Subcutaneous abdominal adipose tissue (tissue), 5 donors: ENCODE results near the gene MIB1.

Source experiments
- H3K27ac ChIP-seq: one replicate; pipeline ENCODE4 v1.7.0; 2013; ENCODE audit warnings: low read depth, mild to moderate bottlenecking, inconsistent platforms, low read length, moderate library complexity
- H3K27me3 ChIP-seq, 5 donors: one replicate each; pipeline ENCODE4 v1.7.0; 2013; ENCODE audit warnings: low read length in 5 of 5, inconsistent platforms in 1 of 5; ENCODE audit not compliant: control insufficient read depth in 5 of 5, insufficient read depth in 4 of 5
- H3K36me3 ChIP-seq, 5 donors: one replicate each; pipeline ENCODE4 v1.7.0; 2013; ENCODE audit warnings: low read length in 5 of 5; ENCODE audit not compliant: control insufficient read depth in 5 of 5, insufficient read depth in 5 of 5
- H3K4me1 ChIP-seq, 5 donors: one replicate each; pipeline ENCODE4 v1.7.0; 2013; ENCODE audit warnings: low read length in 5 of 5, mild to moderate bottlenecking in 3 of 5, moderate library complexity in 1 of 5; ENCODE audit not compliant: control insufficient read depth in 5 of 5, insufficient read depth in 5 of 5
- H3K4me3 ChIP-seq, 5 donors: one replicate each; pipeline ENCODE4 v1.7.0; 2013; ENCODE audit warnings: low read length in 5 of 5, low read depth in 1 of 5
- H3K9ac ChIP-seq, 5 donors: one replicate each; pipeline ENCODE4 v1.7.0; 2013; ENCODE audit warnings: low read length in 5 of 5, mild to moderate bottlenecking in 4 of 5, moderate library complexity in 3 of 5
- H3K9me3 ChIP-seq, 5 donors: one replicate each; pipeline ENCODE4 v1.7.0; 2013; ENCODE audit warnings: low read length in 5 of 5; ENCODE audit not compliant: control insufficient read depth in 5 of 5
- donor health status: healthy.
- donor health status: healthy.
- donor health status: healthy.
- donor health status: healthy.
- donor health status: healthy.

Gene MIB1

DNA sequence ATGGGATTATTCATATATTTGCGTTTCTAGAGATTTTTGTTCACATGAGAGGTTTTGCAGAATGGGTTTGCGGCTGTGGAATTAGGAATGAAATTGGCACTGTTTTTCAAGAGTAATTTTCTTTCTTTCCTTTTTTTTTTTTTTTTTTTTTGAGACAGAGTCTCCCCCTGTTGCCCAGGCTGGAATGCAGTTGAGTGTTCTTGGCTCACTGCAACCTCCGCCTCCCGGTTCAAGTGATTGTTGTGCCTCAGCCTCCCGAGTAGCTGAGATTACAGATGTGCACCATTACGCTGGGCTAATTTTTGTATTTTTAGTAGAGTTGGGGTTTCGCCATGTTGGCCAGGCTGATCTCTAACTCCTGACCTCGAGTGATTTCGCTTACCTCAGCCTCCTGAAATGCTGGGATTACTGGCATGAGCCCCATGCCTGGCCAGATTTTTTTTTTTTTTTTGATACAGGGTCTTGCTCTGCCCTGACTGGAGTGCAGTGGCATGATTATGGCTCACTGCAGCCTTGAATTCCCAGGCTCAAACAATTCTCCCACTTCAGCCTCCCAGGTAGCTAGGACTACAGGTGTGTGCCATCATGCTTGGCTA, 65.3 kb downstream of the MIB1 start:
- no peaks in the 10 kb centered on the region for H3K27me3 ChIP-seq
- H3K36me3 ChIP-seq = peaks cover 8 to 32% (median 14%) of the 10 kb centered on the region in 5 donors
- no peak overlapping the region for H3K27ac ChIP-seq
- no peak overlapping the region for H3K4me3 ChIP-seq
- H3K9me3 ChIP-seq = peaks cover 0 to 4% (median 2%) of the 10 kb centered on the region in 5 donors
- no peaks in the 10 kb centered on the region for H3K4me1 ChIP-seq
- no peak overlapping the region for H3K9ac ChIP-seq

GRCh38 chr18:21808185-21808584, 67.6 kb downstream of the MIB1 start:
- Histone ChIP-seq H3K4me1 (no peaks in the 10 kb centered on the region), H3K27me3 (no peaks in the 10 kb centered on the region), H3K36me3 (peaks cover 8 to 27% (median 14%) of the 10 kb centered on the region in 5 donors), H3K27ac (no peak overlapping the region), H3K4me3 (no peak overlapping the region), H3K9me3 (peaks cover 0 to 4% (median 2%) of the 10 kb centered on the region in 5 donors), H3K9ac (no peak overlapping the region)

GRCh38 chr18:21809725-21810124, 69.1 kb downstream of the MIB1 start:
- no peak overlapping the region for H3K4me3 ChIP-seq
- no peaks in the 10 kb centered on the region for H3K27me3 ChIP-seq
- no peaks in the 10 kb centered on the region for H3K4me1 ChIP-seq
- peaks cover 8 to 26% (median 12%) of the 10 kb centered on the region in 5 donors for H3K36me3 ChIP-seq
- H3K27ac ChIP-seq = no peak overlapping the region
- H3K9ac ChIP-seq = no peak overlapping the region
- peaks cover 0 to 4% (median 2%) of the 10 kb centered on the region in 5 donors for H3K9me3 ChIP-seq

GRCh38 chr18:21815101-21815500, 74.5 kb downstream of the MIB1 start:
- Histone ChIP-seq H3K9me3 (peaks cover 0 to 2% (median 0%) of the 10 kb centered on the region in 5 donors), H3K36me3 (peaks cover 6 to 40% (median 16%) of the 10 kb centered on the region in 5 donors)

GRCh38 chr18:21820033-21820810, 79.6 kb downstream of the MIB1 start:
- no peak overlapping the region for H3K27ac ChIP-seq

More at GRCh38 chr18:21815101-21815500, 74.5 kb downstream of the MIB1 start:
- Histone ChIP-seq H3K4me1 (no peaks in the 10 kb centered on the region), H3K27me3 (no peaks in the 10 kb centered on the region), H3K27ac (no peak overlapping the region), H3K4me3 (no peak overlapping the region), H3K9ac (no peak overlapping the region)

DNA sequence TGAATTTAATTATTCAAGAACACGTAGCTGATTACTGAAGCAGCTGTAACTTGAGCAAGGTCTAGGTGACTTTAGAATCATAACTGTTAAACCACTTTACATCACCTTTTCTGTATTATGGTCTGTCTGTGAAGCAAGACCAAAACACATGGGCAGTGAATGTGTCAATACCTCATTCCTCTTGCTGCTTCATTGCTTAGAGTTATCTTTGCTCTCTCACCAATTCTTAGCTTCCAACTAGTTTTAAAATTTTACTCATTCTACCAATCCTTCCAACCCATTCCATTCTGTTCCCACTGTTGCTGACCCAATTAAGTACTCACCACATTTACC, 80.2 kb downstream of the MIB1 start:
- H3K4me3 ChIP-seq = no peak overlapping the region
- H3K4me1 ChIP-seq = no peaks in the 10 kb centered on the region
- no peak overlapping the region for H3K27ac ChIP-seq
- peaks cover 2 to 26% (median 12%) of the 10 kb centered on the region in 5 donors for H3K36me3 ChIP-seq
- no peaks in the 10 kb centered on the region for H3K9me3 ChIP-seq
- H3K27me3 ChIP-seq = no peaks in the 10 kb centered on the region
- no peak overlapping the region for H3K9ac ChIP-seq

More at GRCh38 chr18:21820033-21820810, 79.6 kb downstream of the MIB1 start:
- peaks cover 2 to 32% (median 17%) of the 10 kb centered on the region in 5 donors for H3K36me3 ChIP-seq
- no peaks in the 10 kb centered on the region for H3K4me1 ChIP-seq
- no peak overlapping the region for H3K9ac ChIP-seq
- H3K27me3 ChIP-seq = no peaks in the 10 kb centered on the region
- no peak overlapping the region for H3K4me3 ChIP-seq
- no peaks in the 10 kb centered on the region for H3K9me3 ChIP-seq

DNA sequence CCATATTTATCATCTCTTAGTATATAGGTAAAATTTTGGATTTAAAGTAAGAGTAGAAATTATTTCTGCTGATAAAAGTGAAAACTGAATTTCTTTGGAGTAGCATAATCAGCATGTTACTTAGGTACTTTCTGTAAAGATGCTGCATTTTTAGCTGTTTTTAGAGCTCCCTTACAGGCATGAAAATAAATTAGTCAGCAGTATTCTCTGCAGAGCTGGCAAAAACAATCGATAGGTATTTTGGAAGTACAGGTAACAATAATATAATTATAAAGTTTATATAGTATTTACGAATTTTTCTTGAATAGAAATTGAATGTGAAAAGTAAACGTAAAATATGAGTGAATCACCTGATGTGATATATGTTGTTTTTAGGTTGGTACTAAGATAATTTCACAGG, 83.3 kb downstream of the MIB1 start:
- H3K9me3 ChIP-seq = no peaks in the 10 kb centered on the region
- no peak overlapping the region for H3K4me3 ChIP-seq
- H3K4me1 ChIP-seq = peaks cover 0 to 6% (median 4%) of the 10 kb centered on the region in 5 donors
- H3K36me3 ChIP-seq = peaks cover 0 to 19% (median 4%) of the 10 kb centered on the region in 5 donors
- H3K9ac ChIP-seq = no peak overlapping the region
- no peak overlapping the region for H3K27ac ChIP-seq
- H3K27me3 ChIP-seq = no peaks in the 10 kb centered on the region

DNA sequence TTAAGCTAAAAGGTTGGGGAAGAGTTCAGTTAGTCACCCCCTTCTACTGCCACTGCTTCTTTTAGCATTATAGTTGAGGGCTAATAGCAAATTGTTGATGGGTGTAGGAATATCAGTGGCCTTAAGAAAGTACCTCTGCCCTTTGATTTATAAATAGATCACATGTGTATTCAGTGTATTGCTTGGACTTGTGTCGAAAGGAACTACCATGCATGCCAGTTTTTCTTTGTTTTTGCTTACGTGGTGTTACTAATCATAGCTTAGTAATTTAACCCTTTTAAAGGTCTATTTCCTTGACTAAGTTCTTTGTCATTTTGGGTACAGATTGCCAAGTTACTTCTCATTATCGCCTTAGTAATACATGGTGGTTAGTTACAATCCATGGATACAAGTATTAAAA, 85.6 kb downstream of the MIB1 start:
- peaks cover 0 to 4% (median 0%) of the 10 kb centered on the region in 5 donors for H3K36me3 ChIP-seq

GRCh38 chr18:21826641-21827302, 86.2 kb downstream of the MIB1 start:
- no peak overlapping the region for H3K4me3 ChIP-seq
- H3K36me3 ChIP-seq = peaks cover 0 to 4% (median 0%) of the 10 kb centered on the region in 5 donors
- no peak overlapping the region for H3K9ac ChIP-seq
- H3K27ac ChIP-seq = no peak overlapping the region
- no peaks in the 10 kb centered on the region for H3K9me3 ChIP-seq
- no peaks in the 10 kb centered on the region for H3K27me3 ChIP-seq
- H3K4me1 ChIP-seq = peaks cover 0 to 6% (median 4%) of the 10 kb centered on the region in 5 donors

More for the DNA sequence above, 85.6 kb downstream of the MIB1 start:
- H3K4me1 ChIP-seq = peaks cover 0 to 6% (median 4%) of the 10 kb centered on the region in 5 donors
- no peaks in the 10 kb centered on the region for H3K27me3 ChIP-seq
- H3K9ac ChIP-seq = no peak overlapping the region
- no peaks in the 10 kb centered on the region for H3K9me3 ChIP-seq
- H3K4me3 ChIP-seq = no peak overlapping the region
- no peak overlapping the region for H3K27ac ChIP-seq

GRCh38 chr18:21830532-21830931, 89.9 kb downstream of the MIB1 start:
- H3K9ac ChIP-seq = no peak overlapping the region
- H3K36me3 ChIP-seq = peaks cover 0 to 3% (median 0%) of the 10 kb centered on the region in 5 donors
- H3K27ac ChIP-seq = no peak overlapping the region
- no peak overlapping the region for H3K4me3 ChIP-seq
- no peaks in the 10 kb centered on the region for H3K9me3 ChIP-seq
- no peaks in the 10 kb centered on the region for H3K27me3 ChIP-seq
- H3K4me1 ChIP-seq = peaks cover 0 to 6% (median 4%) of the 10 kb centered on the region in 5 donors
